ENCODE data around the gene ANKRD34A.

Gene ANKRD34A

DNA sequence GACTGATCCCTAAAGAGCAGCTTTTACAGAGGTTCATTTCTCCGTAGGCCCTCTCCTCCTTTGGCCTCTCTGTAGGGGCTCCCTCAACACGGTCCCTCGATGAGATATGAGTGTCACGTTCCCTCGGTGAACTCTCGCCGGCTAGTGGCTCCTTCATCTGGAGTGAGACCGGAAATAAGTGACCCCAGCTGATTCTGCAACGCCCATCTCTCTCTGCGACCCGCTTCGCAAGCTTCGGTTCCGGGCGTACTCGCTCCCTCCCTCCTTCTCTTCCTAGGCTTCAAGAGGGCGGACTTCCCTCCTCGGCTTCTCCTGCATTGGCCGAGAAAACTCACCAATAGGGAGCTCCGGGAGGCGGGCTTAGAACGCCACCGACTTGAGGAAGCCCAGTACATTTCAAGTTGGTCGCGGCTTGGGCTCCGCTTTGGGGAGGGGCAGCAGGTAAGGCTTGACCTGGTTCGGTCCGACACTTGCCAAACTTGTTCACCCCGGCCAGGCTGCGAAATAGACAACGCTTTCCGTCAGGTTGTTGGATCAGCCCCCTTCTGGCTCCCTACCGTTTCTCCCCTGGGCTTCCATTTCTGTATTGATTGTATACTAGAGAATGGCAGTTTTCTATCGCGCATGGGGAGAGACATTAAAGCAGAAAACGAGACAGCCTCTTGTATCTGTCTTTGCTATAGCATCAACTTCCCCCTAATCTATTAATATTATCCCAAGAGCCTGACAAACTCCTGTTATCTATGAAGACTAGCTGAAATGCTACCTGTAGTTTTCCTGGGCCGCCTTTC lies at the start of gene ANKRD34A, which contains the start of gene POLR3GL:
TSS of gene ANKRD34A (minus strand) at position 248 of the 791 bp plus-strand sequence. CDS start 2,816 bp downstream, outside the sequence.
TSS of gene POLR3GL (plus strand) at position 363 of the 791 bp plus-strand sequence. CDS start 10,176 bp downstream, outside the sequence.
- in situ Hi-C loops (cut with MboI; ENCODE audit: low sequenced_read_pairs), result loop anchor here (10.0 kb wide), 1 partner anchor 110 kb away; the partner anchor contains the start of gene PIAS3

GRCh38 chr1:146013559-146013922 lies 49.2 kb upstream of the ANKRD34A start:
- in situ Hi-C loops (cut with MboI; ENCODE audit: low sequenced_read_pairs), result no loop called here

GRCh38 chr1:146012703-146013558 lies 48.6 kb upstream of the ANKRD34A start:
- in situ Hi-C loops (cut with MboI; ENCODE audit: low sequenced_read_pairs), result no loop called here

- in situ Hi-C loops (cut with MboI; ENCODE audit: low sequenced_read_pairs), result no loop called here
These were observed 45.9 kb upstream of the ANKRD34A start for GRCh38 chr1:146010126-146010738.

DNA sequence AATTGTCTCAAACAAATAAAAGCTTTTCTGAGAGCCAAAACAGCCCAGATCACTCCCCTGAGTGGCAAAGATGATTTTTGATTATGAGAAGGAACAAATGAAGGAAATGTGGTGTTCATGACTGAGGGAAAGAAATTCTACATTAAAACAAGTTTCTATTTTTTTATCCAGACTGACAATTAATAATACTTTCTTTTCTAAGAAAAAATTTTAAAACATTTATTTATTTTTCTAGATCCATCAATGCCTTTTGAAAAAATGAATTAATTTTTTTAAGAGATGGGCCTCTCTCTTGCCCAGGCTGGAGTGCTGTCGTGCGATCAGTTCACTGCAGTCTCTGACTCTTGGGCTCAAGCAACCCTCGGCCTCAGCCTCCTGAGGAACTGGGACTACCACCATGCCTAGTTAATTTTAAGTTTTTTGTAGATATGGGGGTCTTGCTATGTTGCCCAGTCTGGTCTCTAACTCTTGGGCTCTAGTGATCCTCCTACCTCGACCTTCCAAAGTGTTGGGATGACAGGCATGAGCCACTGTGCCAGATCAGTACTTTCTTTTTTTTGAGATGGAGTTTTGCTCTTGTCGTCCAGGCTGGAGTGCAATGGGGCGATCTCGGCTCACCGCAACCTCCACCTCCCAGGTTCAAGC lies 43.2 kb upstream of the ANKRD34A start:
- in situ Hi-C loops (cut with MboI; ENCODE audit: low sequenced_read_pairs), result loop anchor here (5.0 to 10.0 kb wide), 2 partner anchors 35 to 113 kb away; no protein-coding TSS in a partner anchor

GRCh38 chr1:146001709-146002108 lies 37.3 kb upstream of the ANKRD34A start:
- in situ Hi-C loops (cut with MboI; ENCODE audit: low sequenced_read_pairs), result loop anchor here (10.0 kb wide), 1 partner anchor 107 kb away; no protein-coding TSS in a partner anchor

DNA sequence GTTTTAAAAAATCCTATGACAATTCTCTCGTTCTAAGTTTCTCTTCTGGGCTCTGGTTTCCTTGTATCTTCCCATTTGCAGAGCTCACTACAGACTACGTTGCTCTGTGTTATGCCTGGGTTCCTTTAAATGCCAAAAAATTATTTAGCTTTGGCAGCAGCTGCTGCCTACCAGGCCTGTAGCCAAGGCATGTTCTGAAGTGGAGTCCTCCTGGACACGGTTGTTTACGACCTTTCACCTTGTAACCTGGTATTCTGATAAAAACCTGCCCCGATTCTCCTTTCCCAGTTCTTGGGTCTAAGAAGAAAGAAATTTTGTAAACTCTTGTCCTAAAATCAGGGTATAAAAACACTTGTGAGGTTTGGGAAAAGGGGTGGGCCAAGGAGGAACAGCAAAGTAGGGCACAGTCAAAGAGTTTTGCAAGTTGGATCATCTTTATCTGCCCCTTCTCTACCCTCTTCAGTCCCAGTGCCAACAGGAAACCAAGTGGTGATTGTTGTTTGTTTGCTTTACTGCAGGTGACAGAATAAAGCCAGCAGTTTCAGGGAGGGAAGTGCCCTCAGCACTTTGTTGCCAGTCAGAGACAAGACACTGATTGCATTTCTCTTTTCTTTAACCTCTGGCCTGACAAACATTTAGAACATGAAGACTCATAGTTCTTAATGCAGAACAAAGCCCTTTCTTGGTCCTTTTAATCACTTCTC lies 35.1 kb upstream of the ANKRD34A start:
- in situ Hi-C loops (cut with MboI; ENCODE audit: low sequenced_read_pairs), result loop anchor here (10.0 kb wide), 1 partner anchor 105 kb away; no protein-coding TSS in a partner anchor

DNA sequence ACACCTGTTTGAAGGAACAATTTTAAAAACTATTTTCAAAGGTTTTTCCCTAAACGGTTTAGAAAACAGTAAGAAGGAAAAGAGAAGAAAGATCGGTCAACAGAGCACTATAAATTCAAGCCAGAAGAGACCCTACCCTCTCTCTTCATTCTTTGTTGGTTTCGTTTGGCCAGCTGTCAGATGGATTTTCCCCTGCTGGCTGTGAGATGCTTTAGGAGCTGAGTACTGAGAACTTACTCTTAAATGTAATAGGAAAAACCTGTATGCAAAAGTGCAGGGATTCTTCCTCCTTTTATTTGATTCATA lies 33.3 kb upstream of the ANKRD34A start:
- in situ Hi-C loops (cut with MboI; ENCODE audit: low sequenced_read_pairs), result no loop called here

- in situ Hi-C loops (cut with MboI; ENCODE audit: low sequenced_read_pairs), result no loop called here
These were observed 32.8 kb upstream of the ANKRD34A start for GRCh38 chr1:145997016-145997717.

DNA sequence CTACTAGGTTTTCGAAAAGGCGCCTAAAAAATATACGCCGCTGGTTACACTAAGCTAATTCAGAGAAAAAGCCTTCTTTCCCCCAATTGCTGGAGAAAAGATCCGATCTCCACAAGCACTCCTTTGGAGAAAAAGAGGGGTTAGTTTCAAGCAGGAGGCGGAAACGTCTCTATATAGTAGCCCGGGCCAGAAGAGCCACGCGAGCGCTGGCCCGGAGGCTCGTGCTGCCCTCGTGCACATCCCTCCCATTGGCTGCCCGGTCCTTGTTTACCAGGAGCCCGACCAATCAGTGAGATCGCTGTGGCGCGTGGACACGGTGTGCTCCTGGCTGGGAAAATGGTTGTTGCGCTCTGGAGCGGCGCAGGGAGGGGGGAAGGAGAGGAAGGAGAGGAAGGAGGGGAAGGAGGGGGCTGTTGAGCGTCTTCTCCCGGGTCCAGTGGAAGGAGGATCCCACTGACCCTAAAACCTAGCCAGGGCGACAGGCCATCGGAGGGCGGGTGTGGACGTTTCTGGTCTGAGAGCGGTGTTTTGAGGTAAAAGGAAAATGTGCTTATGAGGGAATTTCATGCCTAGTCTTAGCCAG lies 32.1 kb upstream of the ANKRD34A start, which contains the start of gene TXNIP:
TSS of gene TXNIP (minus strand) at position 147 of the 583 bp plus-strand sequence. CDS start 313 bp downstream, outside the sequence.
- in situ Hi-C loops (cut with MboI; ENCODE audit: low sequenced_read_pairs), result no loop called here

- in situ Hi-C loops (cut with MboI; ENCODE audit: low sequenced_read_pairs), result no loop called here
These were observed 31.6 kb upstream of the ANKRD34A start for GRCh38 chr1:145995964-145996432.

- in situ Hi-C loops (cut with MboI; ENCODE audit: low sequenced_read_pairs), result no loop called here
These were observed 30.9 kb upstream of the ANKRD34A start for GRCh38 chr1:145995148-145995881.

GRCh38 chr1:145994391-145995120 lies 30.2 kb upstream of the ANKRD34A start:
- in situ Hi-C loops (cut with MboI; ENCODE audit: low sequenced_read_pairs), result no loop called here

- in situ Hi-C loops (cut with MboI; ENCODE audit: low sequenced_read_pairs), result no loop called here
These were observed 29.4 kb upstream of the ANKRD34A start for GRCh38 chr1:145993618-145994390.

DNA sequence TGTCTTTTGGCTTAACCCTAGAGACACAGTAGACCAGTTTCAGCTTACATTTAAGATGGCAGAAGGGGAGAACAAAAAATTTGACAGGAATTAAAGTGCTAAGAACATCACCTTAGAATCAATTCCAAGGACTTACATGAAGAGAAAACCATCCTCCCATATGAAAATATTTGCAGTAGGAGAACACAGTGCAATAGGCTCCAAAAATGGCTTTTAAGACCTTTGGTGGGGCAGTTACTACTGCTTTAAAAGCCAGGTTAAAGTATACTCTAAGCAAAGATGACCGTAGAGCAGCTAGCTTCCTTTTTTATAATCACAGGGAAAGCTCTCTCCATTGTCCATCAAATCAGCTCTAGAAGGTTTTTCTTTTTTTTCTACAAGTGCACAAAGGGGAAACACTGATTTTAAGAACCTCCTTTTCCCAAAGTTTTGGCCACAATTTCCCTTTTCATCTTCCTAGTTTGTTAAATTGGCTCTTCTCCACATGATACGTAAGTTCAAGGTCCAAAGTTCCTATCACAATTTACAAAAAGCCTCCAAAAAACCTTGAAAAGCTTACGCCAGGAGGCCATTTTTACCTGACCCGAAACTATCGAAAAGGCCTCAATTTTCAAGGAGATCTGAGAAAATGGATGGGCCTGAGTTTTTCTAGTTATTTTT lies 28.7 kb upstream of the ANKRD34A start:
- in situ Hi-C loops (cut with MboI; ENCODE audit: low sequenced_read_pairs), result no loop called here

GRCh38 chr1:145992502-145992936 lies 28.1 kb upstream of the ANKRD34A start:
- in situ Hi-C loops (cut with MboI; ENCODE audit: low sequenced_read_pairs), result no loop called here

All from HL-60/S4 (cell line).